DND-41 (cell line): ENCODE data around the gene MEGF11.

Source experiments
- ATAC-seq: fragments of 200-7000 bp; cut with Tn5 transposase; 3 replicates; pipeline ENCODE4 v1.9.1; 2021; ENCODE audit warnings: low read depth; ENCODE audit not compliant: insufficient read depth
- DNase-seq: peaks from one replicate; pipeline ENCODE4 v3.0.0-alpha.2; 2020
- H2AFZ ChIP-seq: 2 replicates; pipeline ENCODE4 v1.6.0; 2012; ENCODE audit warnings: low read depth, low read length
- H3K27ac ChIP-seq: 2 replicates; pipeline ENCODE4 v1.5.1; 2012; ENCODE audit warnings: low read length, inconsistent platforms
- H3K27me3 ChIP-seq: fragments of 200-600 bp; sonication (generic); 2 replicates; pipeline ENCODE4 v1.6.0; 2012; ENCODE audit warnings: low read length, mild to moderate bottlenecking, inconsistent platforms; ENCODE audit not compliant: insufficient read depth, poor library complexity
- H3K36me3 ChIP-seq: 2 replicates; pipeline ENCODE4 v1.5.1; 2012; ENCODE audit warnings: low read length, inconsistent platforms; ENCODE audit not compliant: insufficient read depth
- H3K4me1 ChIP-seq: 2 replicates; pipeline ENCODE4 v1.5.1; 2012; ENCODE audit warnings: mild to moderate bottlenecking, low read length; ENCODE audit not compliant: insufficient read depth
- H3K4me2 ChIP-seq: 2 replicates; pipeline ENCODE4 v1.6.0; 2012; ENCODE audit warnings: mild to moderate bottlenecking, moderate library complexity, low read length, inconsistent platforms; ENCODE audit not compliant: insufficient read depth
- H3K4me3 ChIP-seq, 2 experiments: fragments of 200-600 bp in 1 of 2; shearing (Covaris generic) in 1 of 2; 2 replicates each; pipeline ENCODE4 v1.5.1; 2012 to 2016; ENCODE audit warnings: inconsistent platforms in 2 of 2, low read length in 2 of 2, mild to moderate bottlenecking in 2 of 2, low read depth in 1 of 2, moderate library complexity in 1 of 2
- H3K79me2 ChIP-seq: 2 replicates; pipeline ENCODE4 v1.6.0; 2012; ENCODE audit warnings: low read length, inconsistent platforms; ENCODE audit not compliant: insufficient read depth
- H3K9ac ChIP-seq: 2 replicates; pipeline ENCODE4 v1.6.0; 2012; ENCODE audit warnings: low read depth, mild to moderate bottlenecking, inconsistent platforms, low read length, moderate library complexity
- H3K9me3 ChIP-seq: 2 replicates; pipeline ENCODE4 v1.5.1; 2012; ENCODE audit warnings: low read length, moderate library complexity, mild to moderate bottlenecking, inconsistent platforms; ENCODE audit not compliant: insufficient read depth, severe bottlenecking
- H4K20me1 ChIP-seq: 2 replicates; pipeline ENCODE4 v1.6.0; 2012; ENCODE audit warnings: low read length; ENCODE audit not compliant: insufficient read depth
- CTCF ChIP-seq: IDR thresholded peaks from 2 replicates; pipeline ENCODE4 v1.5.1; 2012; ENCODE audit warnings: borderline replicate concordance, low read length, moderate library complexity, mild to moderate bottlenecking; ENCODE audit not compliant: poor library complexity, severe bottlenecking; ENCODE audit errors: extremely low read depth
- EZH2 ChIP-seq: IDR thresholded peaks from 3 replicates; pipeline ENCODE4 v1.6.1; 2012; ENCODE audit warnings: borderline replicate concordance, low read depth, mild to moderate bottlenecking, moderate library complexity, low read length, inconsistent platforms; ENCODE audit not compliant: severe bottlenecking

MEGF11 gene

GRCh38 chr15:66219339-66219738 is 34.2 kb downstream of the MEGF11 start:
- no peak overlapping the region for H3K27ac ChIP-seq

GRCh38 chr15:66216806-66217205 is 36.7 kb downstream of the MEGF11 start:
- Histone ChIP-seq H3K27ac (no peak overlapping the region), H3K4me3 (no peak overlapping the region), H3K79me2 (no peaks in the 10 kb centered on the region), H3K36me3 (no peaks in the 10 kb centered on the region), H3K4me1 (no peaks in the 10 kb centered on the region), H3K27me3 (peaks cover 6% of the 10 kb centered on the region), H3K9me3 (no peaks in the 10 kb centered on the region), H3K4me2 (no peak overlapping the region), H2AFZ (no peak overlapping the region), H3K9ac (no peak overlapping the region), H4K20me1 (no peaks in the 10 kb centered on the region)
- DNase-seq (no peak), ATAC-seq (no peak)
- TF ChIP-seq CTCF (no peak), EZH2 (no peak)

More at GRCh38 chr15:66219339-66219738, 34.2 kb downstream of the MEGF11 start:
- TF ChIP-seq EZH2, result no peak
- no peaks in the 10 kb centered on the region for H3K9me3 ChIP-seq
- no peaks in the 10 kb centered on the region for H3K4me1 ChIP-seq
- H3K9ac ChIP-seq, result no peak overlapping the region
- no peak overlapping the region for H3K4me3 ChIP-seq
- H3K79me2 ChIP-seq, result no peaks in the 10 kb centered on the region
- H4K20me1 ChIP-seq, result no peaks in the 10 kb centered on the region
- H2AFZ ChIP-seq, result no peak overlapping the region
- ATAC-seq (no peak), DNase-seq (no peak)
- peaks cover 6% of the 10 kb centered on the region for H3K27me3 ChIP-seq
- H3K4me2 ChIP-seq, result no peak overlapping the region
- H3K36me3 ChIP-seq, result no peaks in the 10 kb centered on the region

- no peak overlapping the region for H3K9ac ChIP-seq
- H3K27me3 ChIP-seq, result peaks cover 6% of the 10 kb centered on the region
- no peaks in the 10 kb centered on the region for H3K9me3 ChIP-seq
- H3K4me2 ChIP-seq, result no peak overlapping the region
- H3K4me1 ChIP-seq, result no peaks in the 10 kb centered on the region
- no peaks in the 10 kb centered on the region for H4K20me1 ChIP-seq
- H3K36me3 ChIP-seq, result no peaks in the 10 kb centered on the region
- no peak overlapping the region for H3K27ac ChIP-seq
- H2AFZ ChIP-seq, result no peak overlapping the region
- ATAC-seq (no peak), DNase-seq (no peak)
- no peak for TF ChIP-seq EZH2
- TF ChIP-seq CTCF, result no peak
- H3K4me3 ChIP-seq, result no peak overlapping the region
- no peaks in the 10 kb centered on the region for H3K79me2 ChIP-seq
Observed at GRCh38 chr15:66215811-66216210, 37.7 kb downstream of the MEGF11 start.

- ATAC-seq (no peak), DNase-seq (no peak)
- H3K4me2 ChIP-seq, result no peak overlapping the region
- no peak overlapping the region for H3K9ac ChIP-seq
- no peaks in the 10 kb centered on the region for H3K4me1 ChIP-seq
- no peak overlapping the region for H2AFZ ChIP-seq
- H3K36me3 ChIP-seq, result no peaks in the 10 kb centered on the region
- no peak overlapping the region for H3K27ac ChIP-seq
- peaks cover 6% of the 10 kb centered on the region for H3K27me3 ChIP-seq
- TF ChIP-seq EZH2 (no peak), CTCF (no peak)
- H3K79me2 ChIP-seq, result no peaks in the 10 kb centered on the region
- no peak overlapping the region for H3K4me3 ChIP-seq
- no peaks in the 10 kb centered on the region for H4K20me1 ChIP-seq
- H3K9me3 ChIP-seq, result no peaks in the 10 kb centered on the region
Observed at GRCh38 chr15:66214246-66214645, 39.3 kb downstream of the MEGF11 start.
